Keratinocyte (primary cell): ENCODE results near the gene ANKS1B. TPM values are rescaled to one million over a fixed set of nuclear protein-coding genes. Genes with fewer than 3 reads are reported as not detected.

Experiments
- DNase-seq: peaks from one replicate; pipeline ENCODE4 v3.0.0-alpha.2; 2011; ENCODE audit warnings: low read depth, missing footprints, low spot score
- FAIRE-seq: peaks from 2 replicates; lab custom pipeline; 2011; peaks lifted over from hg19 to GRCh38; lab: Jason Lieb, UNC
- H2AFZ ChIP-seq: 2 replicates; pipeline ENCODE4 v1.6.0; 2012; ENCODE audit warnings: low read length, control low read depth, inconsistent platforms; ENCODE audit not compliant: control insufficient read depth
- H3K27ac ChIP-seq: 2 replicates; pipeline ENCODE4 v1.5.1; 2011; ENCODE audit warnings: low read length; ENCODE audit not compliant: control insufficient read depth, insufficient read depth
- H3K27me3 ChIP-seq: 3 replicates; pipeline ENCODE4 v1.6.0; 2011; ENCODE audit warnings: low read length; ENCODE audit not compliant: control insufficient read depth, insufficient read depth; ENCODE audit errors: extremely low read depth
- H3K36me3 ChIP-seq, 2 experiments: 2 replicates in 1 of 2; 3 replicates in 1 of 2; pipeline ENCODE4 v1.5.1; 2011; ENCODE audit warnings: low read length in 2 of 2, mild to moderate bottlenecking in 1 of 2; ENCODE audit not compliant: control insufficient read depth in 2 of 2, insufficient read depth in 2 of 2; ENCODE audit errors: extremely low read depth in 1 of 2
- H3K4me1 ChIP-seq: 3 replicates; pipeline ENCODE4 v1.5.1; 2011; ENCODE audit warnings: low read length; ENCODE audit not compliant: control insufficient read depth, insufficient read depth; ENCODE audit errors: extremely low read depth
- H3K4me2 ChIP-seq: 3 replicates; pipeline ENCODE4 v1.6.0; 2011; ENCODE audit warnings: low read depth, low read length; ENCODE audit not compliant: control insufficient read depth, insufficient read depth; ENCODE audit errors: extremely low read depth
- H3K4me3 ChIP-seq, 3 experiments: fragments of 200-600 bp in 1 of 3; sonication (generic) in 1 of 3; 2 replicates in 2 of 3; 3 replicates in 1 of 3; pipeline ENCODE4 v1.5.1; 2011 to 2016; ENCODE audit warnings: low read length in 3 of 3, mild to moderate bottlenecking in 3 of 3, control low read depth in 2 of 3, inconsistent platforms in 1 of 3, low read depth in 1 of 3, mixed read lengths in 1 of 3, mixed run types in 1 of 3, moderate library complexity in 1 of 3; ENCODE audit not compliant: control insufficient read depth in 2 of 3, insufficient read depth in 2 of 3; ENCODE audit errors: extremely low read depth in 1 of 3
- H3K79me2 ChIP-seq: 2 replicates; pipeline ENCODE4 v1.6.0; 2012; ENCODE audit warnings: low read length; ENCODE audit not compliant: control insufficient read depth, insufficient read depth
- H3K9ac ChIP-seq: 3 replicates; pipeline ENCODE4 v1.6.0; 2011; ENCODE audit warnings: low read length; ENCODE audit not compliant: control insufficient read depth, insufficient read depth; ENCODE audit errors: extremely low read depth
- H3K9me1 ChIP-seq: 3 replicates; pipeline ENCODE4 v1.6.0; 2011; ENCODE audit warnings: low read length; ENCODE audit not compliant: control insufficient read depth, insufficient read depth; ENCODE audit errors: extremely low read depth
- H3K9me3 ChIP-seq: 2 replicates; pipeline ENCODE4 v1.5.1; 2012; ENCODE audit warnings: low read depth, low read length; ENCODE audit not compliant: control insufficient read depth
- H4K20me1 ChIP-seq: 3 replicates; pipeline ENCODE4 v1.6.0; 2011; ENCODE audit warnings: low read length; ENCODE audit not compliant: control insufficient read depth, insufficient read depth; ENCODE audit errors: extremely low read depth
- CTCF ChIP-seq, 3 experiments: IDR thresholded peaks in 1 of 3; conservative IDR thresholded peaks in 1 of 3; optimal IDR thresholded peaks in 1 of 3; 2 replicates in 2 of 3; 3 replicates in 1 of 3; pipeline versions ENCODE3 to v1.5.1; 2011; ENCODE audit warnings: low read length in 3 of 3, mild to moderate bottlenecking in 3 of 3, moderate library complexity in 2 of 3, control low read depth in 1 of 3, inconsistent platforms in 1 of 3; ENCODE audit not compliant: insufficient read depth in 2 of 3; ENCODE audit errors: extremely low read depth in 1 of 3
- EZH2 ChIP-seq: IDR thresholded peaks from one replicate; pipeline ENCODE4 v1.6.1; 2012; ENCODE audit warnings: inconsistent platforms, mild to moderate bottlenecking, low read length, moderate library complexity
- dilution Hi-C: fragments of 300-500 bp; cut with MboI; formaldehyde crosslinking; loops from one replicate; pipeline ENCODE4 v1.7.0; 2020; ENCODE audit warnings: low sequenced_read_pairs; ENCODE audit not compliant: extremely low pct_ligation_motif_present
- polyA plus RNA-seq, 5 experiments: library from polyadenylated mRNA; depleted of rRNA in 3 of 5; stranded (reverse) in 3 of 5; stranded (forward) in 1 of 5; unstranded in 1 of 5; fragments of >200 nt; gene quantifications; 1 replicate in 1 of 5; 2 replicates in 3 of 5; 3 replicates in 1 of 5; pipeline versions ENCODE4 v1.2.1 to v1.2.3, GENCODE V29; 2011 to 2012; ENCODE audit warnings: missing spikeins in 2 of 5, low read depth in 1 of 5, low replicate concordance in 1 of 5

The ANKS1B gene
- polyA plus RNA-seq, 1 donor (not counting 4 experiments of a cell fraction or from before 2014, with no cell fraction given), result not detected

GRCh38 chr12:99711246-99711645, 273.5 kb downstream of the ANKS1B start:
- no peaks in the 10 kb centered on the region for H4K20me1 ChIP-seq
- dilution Hi-C loops, result no loop called here
- H3K9me3 ChIP-seq, result no peaks in the 10 kb centered on the region
- H3K36me3 ChIP-seq, result no peaks in the 10 kb centered on the region
- H3K4me3 ChIP-seq, result no peak overlapping the region
- TF ChIP-seq CTCF (optimal IDR thresholded peaks at IDR 0.05 in 1 of 3, IDR thresholded peaks at IDR 0.05 in 1 of 3, conservative IDR thresholded peaks at IDR 0.05 in 1 of 3; ENCODE audit: extremely low read depth in 1 of 3, insufficient read depth in 2 of 3, low read length in 3 of 3) (no peak), EZH2 (no peak)
- H3K27ac ChIP-seq, result no peak overlapping the region
- FAIRE-seq (no peak), DNase-seq (no peak)
- H2AFZ ChIP-seq, result no peak overlapping the region
- no peaks in the 10 kb centered on the region for H3K4me1 ChIP-seq
- no peak overlapping the region for H3K9ac ChIP-seq
- no peaks in the 10 kb centered on the region for H3K27me3 ChIP-seq
- no peak overlapping the region for H3K4me2 ChIP-seq
- no peaks in the 10 kb centered on the region for H3K9me1 ChIP-seq
- H3K79me2 ChIP-seq, result no peaks in the 10 kb centered on the region

GRCh38 chr12:99709619-99710018, 275.1 kb downstream of the ANKS1B start:
- FAIRE-seq, result no peak
- dilution Hi-C loops, result no loop called here

More at GRCh38 chr12:99709619-99710018, 275.1 kb downstream of the ANKS1B start:
- Histone ChIP-seq H3K27me3 (no peaks in the 10 kb centered on the region), H3K27ac (no peak overlapping the region), H3K9me3 (no peaks in the 10 kb centered on the region), H3K9me1 (no peaks in the 10 kb centered on the region), H3K9ac (no peak overlapping the region), H4K20me1 (no peaks in the 10 kb centered on the region), H2AFZ (no peak overlapping the region), H3K4me1 (no peaks in the 10 kb centered on the region), H3K4me3 (no peak overlapping the region), H3K4me2 (no peak overlapping the region), H3K79me2 (no peaks in the 10 kb centered on the region), H3K36me3 (no peaks in the 10 kb centered on the region)
- TF ChIP-seq EZH2 (no peak), CTCF (optimal IDR thresholded peaks at IDR 0.05 in 1 of 3, IDR thresholded peaks at IDR 0.05 in 1 of 3, conservative IDR thresholded peaks at IDR 0.05 in 1 of 3; ENCODE audit: extremely low read depth in 1 of 3, insufficient read depth in 2 of 3, low read length in 3 of 3) (no peak)
- DNase-seq, result no peak
